Measurements from ENCODE around the gene TEDDM1.

Gene TEDDM1

GRCh38 chr1:182406012-182406411 lies 5.5 kb upstream of the TEDDM1 start:
- DNase-seq (ENCODE audit: low read depth, low spot score): no peak

- no peak for DNase-seq (ENCODE audit: low read depth, low spot score)
Observed at GRCh38 chr1:182405578-182405977, 5.1 kb upstream of the TEDDM1 start.

- DNase-seq (ENCODE audit: low read depth, low spot score): no peak
Observed at GRCh38 chr1:182404781-182405180, 4.3 kb upstream of the TEDDM1 start.

- no peak for DNase-seq (ENCODE audit: low read depth, low spot score)
Observed at GRCh38 chr1:182397653-182398393, 2.6 kb downstream of the TEDDM1 start.

GRCh38 chr1:182395906-182396305 lies 4.6 kb downstream of the TEDDM1 start:
- no peak for DNase-seq (ENCODE audit: low read depth, low spot score)

GRCh38 chr1:182394055-182394775 lies 6.3 kb downstream of the TEDDM1 start:
- no peak for DNase-seq (ENCODE audit: low read depth, low spot score)

- DNase-seq (ENCODE audit: low read depth, low spot score): no peak
Observed at GRCh38 chr1:182392050-182393028, 8.1 kb downstream of the TEDDM1 start.

- DNase-seq (ENCODE audit: low read depth, low spot score): no peak
Observed at GRCh38 chr1:182391362-182392049, 9.0 kb downstream of the TEDDM1 start, which contains the start of gene GLUL. GLUL (minus strand) TSS chr1:182391790; CDS start chr1:182388737, 3,053 bp downstream.

- DNase-seq (ENCODE audit: low read depth, low spot score): no peak
Observed at GRCh38 chr1:182391028-182391361, 9.5 kb downstream of the TEDDM1 start.

GRCh38 chr1:182389619-182390047 lies 10.8 kb downstream of the TEDDM1 start:
- DNase-seq (ENCODE audit: low read depth, low spot score): no peak

GRCh38 chr1:182388392-182389134 lies 11.9 kb downstream of the TEDDM1 start:
- no peak for DNase-seq (ENCODE audit: low read depth, low spot score)

GRCh38 chr1:182387566-182387965 lies 12.9 kb downstream of the TEDDM1 start:
- no peak for DNase-seq (ENCODE audit: low read depth, low spot score)

GRCh38 chr1:182386980-182387379 lies 13.5 kb downstream of the TEDDM1 start:
- no peak for DNase-seq (ENCODE audit: low read depth, low spot score)

GRCh38 chr1:182385885-182386853 lies 14.3 kb downstream of the TEDDM1 start:
- no peak for DNase-seq (ENCODE audit: low read depth, low spot score)

- no peak for DNase-seq (ENCODE audit: low read depth, low spot score)
Observed at GRCh38 chr1:182384387-182384960, 16.0 kb downstream of the TEDDM1 start.

GRCh38 chr1:182383934-182384333 lies 16.5 kb downstream of the TEDDM1 start:
- no peak for DNase-seq (ENCODE audit: low read depth, low spot score)

- no peak for DNase-seq (ENCODE audit: low read depth, low spot score)
Observed at GRCh38 chr1:182383037-182383661, 17.3 kb downstream of the TEDDM1 start.

GRCh38 chr1:182381962-182382819 lies 18.3 kb downstream of the TEDDM1 start:
- DNase-seq (ENCODE audit: low read depth, low spot score): no peak

Data from activated CD4-positive, CD25-positive, alpha-beta regulatory T cell treated with anti-CD3 and anti-CD28 coated beads, Interleukin-2, amount 50 U/mL, for 16 hours (primary cell).